K562 (cell line): Measurements from ENCODE around the gene RABL6. TPM values are rescaled to one million over a fixed set of nuclear protein-coding genes. Genes with fewer than 3 reads are reported as not detected.
A peak's percentile ranks its signal among the peaks of the same experiment; 100 is the strongest.

ENCODE experiments used
- ATAC-seq: fragments of 200-7000 bp; cut with Tn5 transposase; 3 replicates; pipeline ENCODE4 v1.9.1; 2020; ENCODE audit warnings: moderate library complexity
- BruUV-seq: library from RNA; stranded (reverse); fragments of 400-500 nt; replicated peaks from 2 replicates; lab custom pipeline; 2021; lab: Mats Ljungman, UMichigan
- CTCF ChIA-PET: fragments of 300-600 bp; formaldehyde crosslinking; extraction: SDS; loops from one replicate; lab custom pipeline; 2021; ENCODE audit warnings: low intra/inter-chr PET ratio; lab: Yijun Ruan, JAX
- POLR2A ChIA-PET: fragments of 300-600, 350-650 bp; sonication (Branson Sonifier 250); formaldehyde crosslinking; extraction: SDS; loops from one replicate; lab custom pipeline; 2021; ENCODE audit warnings: antibody characterized with exemption, inconsistent platforms; lab: Yijun Ruan, JAX
- DNase-seq, 4 experiments: peaks; one replicate each; pipeline versions ENCODE4 v3.0.0 to v3.0.0-alpha.2; 2011 to 2018; ENCODE audit warnings: low spot score in 3 of 4, mixed read lengths in 3 of 4; ENCODE audit errors: extremely low read depth in 1 of 4
- FAIRE-seq: peaks from 2 replicates; lab custom pipeline; 2011; peaks lifted over from hg19 to GRCh38; lab: Jason Lieb, UNC
- H2AFZ ChIP-seq: 2 replicates; pipeline ENCODE4 v1.6.0; 2011; ENCODE audit warnings: low read depth, low read length, control low read depth, inconsistent platforms
- H3K27ac ChIP-seq: fragments of 200-600 bp; 3 replicates; pipeline ENCODE4 v1.8.0; 2011; ENCODE audit warnings: low read depth, mild to moderate bottlenecking, control low read depth, inconsistent platforms, low read length, moderate library complexity, mixed read lengths; ENCODE audit errors: extremely low read depth
- H3K27me3 ChIP-seq, 2 experiments: fragments of 300-600 bp in 1 of 2; 2 replicates in 1 of 2; 3 replicates in 1 of 2; pipeline versions ENCODE4 v1.6.0 to v1.8.0; 2011; ENCODE audit warnings: inconsistent platforms in 2 of 2, low read length in 2 of 2, mild to moderate bottlenecking in 1 of 2, mixed read lengths in 1 of 2, moderate library complexity in 1 of 2; ENCODE audit not compliant: control insufficient read depth in 2 of 2, insufficient read depth in 2 of 2
- H3K36me3 ChIP-seq: fragments of 300-600 bp; 3 replicates; pipeline ENCODE4 v1.8.0; 2011; ENCODE audit warnings: mild to moderate bottlenecking, low read length, inconsistent platforms; ENCODE audit not compliant: control insufficient read depth, insufficient read depth
- H3K4me1 ChIP-seq, 2 experiments: fragments of 200-600 bp in 1 of 2; replicated peaks in 1 of 2; 2 replicates in 1 of 2; 3 replicates in 1 of 2; pipeline versions ENCODE4 v1.5.1 to v1.8.0; 2011; ENCODE audit warnings: inconsistent platforms in 2 of 2, low read length in 2 of 2, mild to moderate bottlenecking in 1 of 2, mixed read lengths in 1 of 2, moderate library complexity in 1 of 2; ENCODE audit not compliant: control insufficient read depth in 2 of 2, insufficient read depth in 2 of 2
- H3K4me2 ChIP-seq: 2 replicates; pipeline ENCODE4 v1.6.1; 2011; ENCODE audit warnings: low read length, control low read depth, inconsistent platforms, mixed read lengths; ENCODE audit not compliant: insufficient read depth
- H3K4me3 ChIP-seq: fragments of 200-600 bp; sonication (generic), shearing (Covaris generic); 2 replicates; pipeline ENCODE4 v1.5.1; 2016; ENCODE audit warnings: control low read depth, inconsistent platforms
- H3K79me2 ChIP-seq: fragments of 200-600 bp; 3 replicates; pipeline ENCODE4 v1.8.0; 2011; ENCODE audit warnings: low read length, inconsistent platforms; ENCODE audit not compliant: control insufficient read depth, insufficient read depth
- H3K9ac ChIP-seq, 2 experiments: 2 replicates each; pipeline versions ENCODE4 v1.6.0 to v1.6.1; 2011; ENCODE audit warnings: low read depth in 2 of 2, low read length in 2 of 2, control low read depth in 1 of 2, inconsistent platforms in 1 of 2, mild to moderate bottlenecking in 1 of 2, mixed read lengths in 1 of 2; ENCODE audit not compliant: insufficient read depth in 1 of 2
- H3K9me1 ChIP-seq: one replicate; pipeline ENCODE4 v1.6.0; 2011; ENCODE audit warnings: inconsistent platforms, mild to moderate bottlenecking, low read length, moderate library complexity; ENCODE audit not compliant: control insufficient read depth, insufficient read depth
- H3K9me3 ChIP-seq: replicated peaks from 2 replicates; pipeline ENCODE4 v1.5.1; 2011; ENCODE audit warnings: low read depth, low read length, inconsistent platforms; ENCODE audit not compliant: control insufficient read depth, insufficient read depth
- H4K20me1 ChIP-seq: replicated peaks from 2 replicates; pipeline ENCODE4 v1.6.1; 2011; ENCODE audit warnings: low read length, inconsistent platforms, mixed read lengths; ENCODE audit not compliant: control insufficient read depth, insufficient read depth
- EHMT2 ChIP-seq: fragments of 450-650 bp; IDR thresholded peaks from 2 replicates; pipeline ENCODE4 v1.6.1; 2018; ENCODE audit warnings: antibody characterized with exemption
- EP300 ChIP-seq: IDR thresholded peaks from 2 replicates; pipeline ENCODE4 v1.6.1; 2012; ENCODE audit warnings: low read length, improper control_type of control experiment
- KLF16 ChIP-seq: IDR thresholded peaks from 2 replicates; pipeline ENCODE4 v1.6.1; 2016; ENCODE audit warnings: antibody characterized with exemption
- MIER1 ChIP-seq: fragments of 450-650 bp; IDR thresholded peaks from 2 replicates; pipeline ENCODE4 v1.6.1; 2016; ENCODE audit warnings: antibody characterized with exemption, mild to moderate bottlenecking, low read depth
- NFIC ChIP-seq: fragments of 450-650 bp; IDR thresholded peaks from 2 replicates; pipeline ENCODE4 v1.6.1; 2017; ENCODE audit warnings: mild to moderate bottlenecking, inconsistent platforms
- POLR2G ChIP-seq: fragments of 200-400 bp; formaldehyde crosslinking; IDR thresholded peaks from 2 replicates; pipeline ENCODE4 v1.6.1; 2017; ENCODE audit warnings: low read depth, mild to moderate bottlenecking, antibody characterized with exemption, low read length, moderate library complexity
- POLR2H ChIP-seq: IDR thresholded peaks from 2 replicates; pipeline ENCODE4 v1.6.1; 2016; ENCODE audit warnings: missing genetic modification characterization, low read depth, mild to moderate bottlenecking, control low read depth, missing compliant biosample characterization, moderate library complexity
- ZNF586 ChIP-seq: fragments of 450-650 bp; formaldehyde crosslinking; conservative IDR thresholded peaks from 2 replicates; pipeline ENCODE4 v1.4.0; 2020; ENCODE audit warnings: mild to moderate bottlenecking, moderate library complexity
- WGBS: fragments of 100-300 bp; shearing (Covaris generic); methylation state at CpG from one replicate; pipeline ENCODE4 v1.1.6; 2016; ENCODE audit warnings: low coverage, mixed read lengths; ENCODE audit not compliant: insufficient coverage; ENCODE audit errors: missing lambda C conversion rate; 5-methylcytosine and 5-hydroxymethylcytosine counted together
- in situ Hi-C: fragments of 300-500 bp; cut with MboI; formaldehyde crosslinking; loops from 4 replicates; pipeline ENCODE4 v1.15.0; 2018; ENCODE audit warnings: inconsistent platforms, mixed read lengths
- intact Hi-C: fragments of 100-400 bp; cut with micrococcal nuclease; formaldehyde crosslinking; loops from 2 replicates; pipeline ENCODE4 v1.14.2; 2022
- polyA plus RNA-seq, 8 experiments: library from polyadenylated mRNA; depleted of rRNA in 4 of 8; stranded (reverse) in 5 of 8; unstranded in 3 of 8; fragments of >200 nt; fragmentation: Nextera tagmentation in 2 of 8; fragmentation: Illumina TruSeq in 1 of 8; extraction: Ambion mirVana in 2 of 8; extraction: Trizol in 1 of 8; gene quantifications; 2 replicates each; pipeline versions ENCODE4 v1.2.1 to v1.2.3, GENCODE V29; 2011 to 2014; ENCODE audit warnings: inconsistent platforms in 1 of 8, missing spikeins in 1 of 8
- total RNA-seq, 7 experiments: library from RNA; depleted of rRNA in 6 of 7; stranded (reverse); fragments of >200 nt in 6 of 7; fragmentation: Illumina TruSeq in 2 of 7; extraction: Trizol in 2 of 7; gene quantifications; 2 replicates each; pipeline versions ENCODE4 v1.2.1 to v1.2.3, GENCODE V29; 2011 to 2021; ENCODE audit warnings: low replicate concordance in 1 of 7
- TF ChIP-seq, protein P1 (sequence below): fragments of 450-650 bp; conservative IDR thresholded peaks from 2 replicates; pipeline ENCODE4 v1.6.1; 2016; ENCODE audit warnings: missing genetic modification characterization, low read depth, mild to moderate bottlenecking, control low read depth, missing compliant biosample characterization
- TF ChIP-seq, protein P2 (sequence below): fragments of 150-350 bp; conservative IDR thresholded peaks from 2 replicates; pipeline ENCODE4 v1.6.1; 2014; ENCODE audit warnings: low read length

Gene RABL6
- total and polyA plus RNA-seq, 9 of the 15 experiments (the other 6 are each of a cell fraction or from before 2014, with no cell fraction given) = 5.6 to 181 (median 84.5) TPM

DNA sequence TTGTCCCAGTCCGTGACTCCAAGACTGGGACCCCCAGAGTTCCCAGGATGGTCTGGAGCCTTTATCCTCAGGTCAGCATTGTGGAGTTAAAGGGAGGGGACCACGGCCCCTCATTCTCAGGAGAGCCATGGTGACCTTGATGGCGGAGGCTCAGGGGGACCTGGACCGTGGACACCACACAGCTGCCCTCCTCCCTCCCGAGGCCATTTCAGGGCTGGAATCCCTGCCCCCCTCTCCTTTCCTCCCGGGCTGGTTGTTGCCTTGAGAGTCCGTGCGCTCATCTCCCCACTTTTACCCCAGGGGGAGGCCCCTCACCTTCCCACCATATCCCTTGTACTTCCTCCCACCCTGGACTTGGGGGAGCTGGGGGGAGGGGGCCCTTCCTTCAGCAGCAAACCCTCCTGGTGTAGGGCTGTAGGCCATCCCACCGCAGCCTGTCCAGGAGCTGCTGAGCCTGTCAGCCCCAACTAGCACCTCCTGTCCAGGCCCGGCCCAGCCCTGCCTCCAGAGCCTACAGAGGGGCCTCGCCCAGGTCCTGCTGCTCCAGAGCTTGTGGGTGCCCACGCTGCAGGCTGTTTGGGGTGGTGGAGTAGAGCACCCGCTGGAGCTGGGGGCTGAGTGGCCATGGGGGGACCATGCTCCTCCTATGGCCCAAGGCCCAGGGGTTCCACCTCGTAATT lies 20.2 kb downstream of the RABL6 start:
- Histone ChIP-seq H3K9me3 (no peaks in the 10 kb centered on the region), H3K36me3 (peaks cover 96% of the 10 kb centered on the region), H3K4me1 (peaks cover 0 to 47% of the 10 kb centered on the region in 2 experiments; a peak in 2 of 5 replicates), H3K27me3 (no peaks in the 10 kb centered on the region), H3K9me1 (no peaks in the 10 kb centered on the region), H4K20me1 (no peaks in the 10 kb centered on the region; the same call in 1 of the 2 replicates), H2AFZ (no peak overlapping the region), H3K4me2 (no peak overlapping the region), H3K27ac (no peak overlapping the region), H3K4me3 (no peak overlapping the region), H3K79me2 (peaks cover 3% of the 10 kb centered on the region; the same call in 1 of the 3 replicates), H3K9ac (peak overlapping the region in 1 of 2 experiments; percentile 52; a peak in 2 of 4 replicates)
- 96% methylated on average over 9 of the region's 14 CpGs for WGBS
- no TSS peak for BruUV-seq
- CTCF ChIA-PET = no interaction called here
- in situ Hi-C loops = no loop called here
- DNase-seq = no peak
- POLR2A ChIA-PET = interaction anchor here (0.5 to 0.9 kb wide), 4 partner anchors 8 to 198 kb away, joined by 3 to 4 read pairs (median 4); no protein-coding TSS in a partner anchor
- no peak for FAIRE-seq
- TF ChIP-seq POLR2G (peak; percentile 38), EP300 (no peak)
- ATAC-seq = no peak
- intact Hi-C loops = no loop called here

DNA sequence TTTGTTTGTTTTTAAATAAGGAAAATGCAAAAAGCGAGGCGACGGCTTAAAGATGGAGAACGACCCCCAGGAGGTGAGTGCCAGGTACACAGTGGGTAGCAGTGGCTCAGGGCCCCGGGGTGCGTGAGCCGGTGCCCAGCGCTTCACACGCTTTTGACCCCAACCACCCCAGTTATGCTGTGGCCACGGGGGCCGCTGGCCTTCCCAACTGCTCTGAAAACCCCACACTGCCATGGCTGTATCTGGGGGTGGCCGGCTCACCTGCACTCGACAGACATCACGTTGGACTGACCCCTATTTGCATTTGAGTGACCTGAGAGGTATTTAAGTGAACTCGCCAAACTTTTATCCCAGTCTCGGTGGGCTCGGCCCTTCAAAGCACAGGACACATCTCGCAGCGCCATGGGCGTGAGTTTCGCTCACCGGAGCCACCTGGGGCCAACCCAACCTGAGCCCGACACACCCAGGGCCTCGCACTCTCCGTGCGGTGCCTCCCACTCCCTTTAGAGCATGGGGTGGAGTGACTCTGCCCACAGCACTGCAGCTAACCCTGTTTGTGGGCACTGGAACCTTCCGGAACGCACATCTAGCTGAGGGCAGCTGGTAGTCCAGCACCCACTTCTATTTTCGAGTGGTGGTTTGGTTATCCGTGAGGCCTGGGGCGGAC lies 20.9 kb downstream of the RABL6 start:
- H3K9me1 ChIP-seq = peaks cover under 1% of the 10 kb centered on the region
- in situ Hi-C loops = no loop called here
- peaks cover 3% of the 10 kb centered on the region; the same call in 1 of the 3 replicates for H3K79me2 ChIP-seq
- ChIA-PET CTCF (no interaction called here), POLR2A (interaction anchor here (0.6 to 1.2 kb wide), 5 partner anchors 9 to 802 kb away, joined by 3 to 4 read pairs (median 3); partner anchors contain the start of gene AJM1)
- no peaks in the 10 kb centered on the region; the same call in 1 of the 2 replicates for H4K20me1 ChIP-seq
- H3K27me3 ChIP-seq = no peaks in the 10 kb centered on the region
- no peak for FAIRE-seq
- BruUV-seq = no TSS peak
- H3K9ac ChIP-seq = no peak overlapping the region
- intact Hi-C loops = no loop called here
- no peak overlapping the region for H3K27ac ChIP-seq
- H3K4me2 ChIP-seq = no peak overlapping the region
- WGBS = 95% methylated on average over 28 of the region's 31 CpGs
- H3K4me3 ChIP-seq = no peak overlapping the region
- no peak for DNase-seq
- no peak overlapping the region for H2AFZ ChIP-seq
- ATAC-seq = no peak
- no peaks in the 10 kb centered on the region for H3K9me3 ChIP-seq
- H3K4me1 ChIP-seq = peaks cover 0 to 50% of the 10 kb centered on the region in 2 experiments; a peak in 2 of 5 replicates
- peaks cover 92% of the 10 kb centered on the region for H3K36me3 ChIP-seq
- TF ChIP-seq POLR2H (tag) (no peak), EHMT2 (no peak), KLF16 (no peak), MIER1 (no peak), ZNF586 (CRISPR knock-in tag) (no peak), NFIC (no peak)
- TF ChIP-seq, protein P1, sequence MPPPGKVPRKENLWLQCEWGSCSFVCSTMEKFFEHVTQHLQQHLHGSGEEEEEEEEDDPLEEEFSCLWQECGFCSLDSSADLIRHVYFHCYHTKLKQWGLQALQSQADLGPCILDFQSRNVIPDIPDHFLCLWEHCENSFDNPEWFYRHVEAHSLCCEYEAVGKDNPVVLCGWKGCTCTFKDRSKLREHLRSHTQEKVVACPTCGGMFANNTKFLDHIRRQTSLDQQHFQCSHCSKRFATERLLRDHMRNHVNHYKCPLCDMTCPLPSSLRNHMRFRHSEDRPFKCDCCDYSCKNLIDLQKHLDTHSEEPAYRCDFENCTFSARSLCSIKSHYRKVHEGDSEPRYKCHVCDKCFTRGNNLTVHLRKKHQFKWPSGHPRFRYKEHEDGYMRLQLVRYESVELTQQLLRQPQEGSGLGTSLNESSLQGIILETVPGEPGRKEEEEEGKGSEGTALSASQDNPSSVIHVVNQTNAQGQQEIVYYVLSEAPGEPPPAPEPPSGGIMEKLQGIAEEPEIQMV = no peak
- TF ChIP-seq, protein P2, sequence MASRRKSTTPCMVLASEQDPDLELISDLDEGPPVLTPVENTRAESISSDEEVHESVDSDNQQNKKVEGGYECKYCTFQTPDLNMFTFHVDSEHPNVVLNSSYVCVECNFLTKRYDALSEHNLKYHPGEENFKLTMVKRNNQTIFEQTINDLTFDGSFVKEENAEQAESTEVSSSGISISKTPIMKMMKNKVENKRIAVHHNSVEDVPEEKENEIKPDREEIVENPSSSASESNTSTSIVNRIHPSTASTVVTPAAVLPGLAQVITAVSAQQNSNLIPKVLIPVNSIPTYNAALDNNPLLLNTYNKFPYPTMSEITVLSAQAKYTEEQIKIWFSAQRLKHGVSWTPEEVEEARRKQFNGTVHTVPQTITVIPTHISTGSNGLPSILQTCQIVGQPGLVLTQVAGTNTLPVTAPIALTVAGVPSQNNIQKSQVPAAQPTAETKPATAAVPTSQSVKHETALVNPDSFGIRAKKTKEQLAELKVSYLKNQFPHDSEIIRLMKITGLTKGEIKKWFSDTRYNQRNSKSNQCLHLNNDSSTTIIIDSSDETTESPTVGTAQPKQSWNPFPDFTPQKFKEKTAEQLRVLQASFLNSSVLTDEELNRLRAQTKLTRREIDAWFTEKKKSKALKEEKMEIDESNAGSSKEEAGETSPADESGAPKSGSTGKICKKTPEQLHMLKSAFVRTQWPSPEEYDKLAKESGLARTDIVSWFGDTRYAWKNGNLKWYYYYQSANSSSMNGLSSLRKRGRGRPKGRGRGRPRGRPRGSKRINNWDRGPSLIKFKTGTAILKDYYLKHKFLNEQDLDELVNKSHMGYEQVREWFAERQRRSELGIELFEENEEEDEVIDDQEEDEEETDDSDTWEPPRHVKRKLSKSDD = no peak
